ENCODE results near the gene MYCN. TPM values are rescaled to one million over a fixed set of nuclear protein-coding genes. Genes with fewer than 3 reads are reported as not detected.

The MYCN gene
- total RNA-seq, result 25.7 TPM

DNA sequence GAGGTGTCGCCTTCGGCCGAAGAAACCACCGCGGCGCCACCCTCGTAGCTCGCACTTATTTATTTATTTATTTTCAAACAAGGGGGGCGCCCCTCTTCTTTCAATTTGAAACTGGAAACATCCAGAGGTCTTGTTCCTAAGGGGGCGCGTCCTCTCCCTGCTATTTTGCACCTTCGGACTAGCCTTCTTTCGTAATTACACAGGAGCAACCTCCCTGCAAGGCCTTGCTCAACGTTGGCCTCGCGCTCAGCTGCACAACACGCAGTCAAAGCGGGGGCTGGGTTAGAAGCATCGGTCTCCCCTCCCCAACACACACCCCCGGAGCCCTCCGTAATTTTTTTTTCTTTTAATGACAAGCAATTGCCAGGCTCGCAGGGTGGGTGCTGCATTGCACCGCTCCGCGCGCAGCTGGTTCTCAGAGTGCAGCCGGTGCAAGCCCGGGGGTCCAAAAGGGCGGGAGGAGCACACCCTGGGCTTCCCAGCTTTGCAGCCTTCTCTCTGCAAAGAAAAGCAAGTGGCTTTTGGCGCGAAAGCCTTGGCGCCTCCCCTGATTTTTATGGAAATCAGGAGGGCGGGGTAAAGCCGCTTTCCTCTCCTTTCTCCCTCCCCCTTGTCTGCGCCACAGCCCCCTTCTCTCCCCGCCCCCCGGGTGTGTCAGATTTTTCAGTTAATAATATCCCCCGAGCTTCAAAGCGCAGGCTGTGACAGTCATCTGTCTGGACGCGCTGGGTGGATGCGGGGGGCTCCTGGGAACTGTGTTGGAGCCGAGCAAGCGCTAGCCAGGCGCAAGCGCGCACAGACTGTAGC, at the start of gene MYCN:
MYCN (plus strand) TSS at position 697 of the 807 bp plus-strand sequence. CDS start 1,515 bp downstream, outside the sequence.

Small RNA genes lying within 50 kb of the gene (small RNA-seq; reads per million reads assigned to genes)
- not detected for gene RF01210 (ENCODE audit: low replicate concordance)
- not detected for gene RN7SL104P (ENCODE audit: low replicate concordance)

Measured in metanephros (tissue), 2 donors.